GM18526 (cell line): ENCODE measurements around the gene ZER1.

Experiments used
- POLR2A ChIP-seq: IDR thresholded peaks from 3 replicates; pipeline ENCODE4 v1.6.1; 2011; ENCODE audit not compliant: insufficient read length; ENCODE audit errors: extremely low read depth

ZER1 gene

DNA sequence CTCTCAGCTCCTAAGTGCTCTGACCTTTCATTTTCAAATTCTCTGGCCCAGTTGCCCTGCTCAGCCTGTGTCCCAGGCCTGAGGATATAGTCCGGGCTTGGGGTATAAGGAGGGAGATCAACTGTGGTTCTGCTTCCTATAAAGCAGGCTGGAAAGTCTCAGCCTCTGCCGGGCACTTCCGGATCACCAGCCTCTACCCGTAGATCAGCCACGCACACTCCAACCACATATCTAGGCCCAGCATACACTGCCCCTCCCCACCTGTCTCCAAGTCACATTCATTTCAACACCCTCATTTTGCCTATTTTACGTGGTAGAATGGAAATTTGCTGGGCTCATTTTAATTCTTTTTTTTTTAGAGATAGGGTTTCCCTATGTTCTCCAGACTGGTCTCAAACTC is 3.1 kb downstream of the ZER1 start:
- TF ChIP-seq POLR2A: no peak

- TF ChIP-seq POLR2A: no peak
Observed at GRCh38 chr9:128765499-128765898, 6.2 kb downstream of the ZER1 start.

DNA sequence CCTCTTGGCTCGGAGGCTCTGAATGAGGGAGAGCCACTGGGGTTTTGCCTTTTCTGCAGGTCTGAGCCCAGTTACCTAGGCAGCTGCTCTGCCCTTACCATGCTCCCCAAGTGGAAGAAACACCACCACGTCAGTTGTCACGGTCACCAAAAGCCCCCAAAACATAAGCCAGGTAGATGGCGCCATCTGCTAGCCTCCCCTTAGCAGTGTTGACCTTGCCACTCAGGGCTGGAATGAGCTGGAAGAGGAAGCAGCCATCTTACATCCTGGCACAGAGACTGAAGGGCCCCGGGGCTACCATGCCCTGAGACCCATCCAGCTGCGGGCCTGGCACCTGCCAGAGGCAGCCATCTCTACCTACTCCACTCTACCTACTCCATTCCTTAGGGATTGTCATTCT is 7.4 kb downstream of the ZER1 start:
- no peak for TF ChIP-seq POLR2A

DNA sequence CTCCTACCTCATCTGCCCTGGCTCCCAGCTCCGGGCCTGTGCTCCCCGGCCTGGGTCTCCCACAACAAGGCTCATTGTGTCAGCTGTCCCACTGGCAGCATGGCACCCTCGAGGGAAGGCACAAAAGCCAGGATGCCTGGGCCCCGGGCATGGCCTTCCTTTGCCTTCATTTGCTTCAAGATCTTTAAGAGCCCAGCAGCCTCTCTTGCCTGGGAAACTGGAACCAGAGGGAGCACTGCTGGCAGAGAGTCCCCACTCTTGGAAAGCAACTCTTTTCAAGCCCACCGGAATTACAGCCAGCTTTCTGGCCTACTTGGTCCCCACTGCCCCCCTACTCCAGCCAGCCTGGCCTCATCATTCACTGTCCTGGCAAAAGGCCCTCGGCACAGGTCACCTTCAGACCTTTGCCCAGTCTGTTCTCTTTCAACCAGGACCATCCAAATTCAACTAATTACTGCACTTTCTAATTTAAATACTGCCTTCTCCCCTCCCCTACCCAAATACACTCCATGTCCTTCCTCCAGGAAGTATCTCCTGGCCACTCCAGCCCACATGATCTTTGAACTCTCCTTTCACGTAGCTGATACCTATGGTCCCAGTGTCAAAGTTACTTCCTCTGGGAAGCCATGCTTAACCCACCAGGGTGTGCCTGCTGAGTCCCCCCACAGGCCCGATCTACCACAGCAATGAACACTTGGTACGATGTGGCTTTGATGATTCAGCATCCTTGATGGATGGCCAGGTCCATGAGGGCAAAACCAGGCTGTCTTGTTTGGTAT is 8.9 kb downstream of the ZER1 start:
- no peak for TF ChIP-seq POLR2A

DNA sequence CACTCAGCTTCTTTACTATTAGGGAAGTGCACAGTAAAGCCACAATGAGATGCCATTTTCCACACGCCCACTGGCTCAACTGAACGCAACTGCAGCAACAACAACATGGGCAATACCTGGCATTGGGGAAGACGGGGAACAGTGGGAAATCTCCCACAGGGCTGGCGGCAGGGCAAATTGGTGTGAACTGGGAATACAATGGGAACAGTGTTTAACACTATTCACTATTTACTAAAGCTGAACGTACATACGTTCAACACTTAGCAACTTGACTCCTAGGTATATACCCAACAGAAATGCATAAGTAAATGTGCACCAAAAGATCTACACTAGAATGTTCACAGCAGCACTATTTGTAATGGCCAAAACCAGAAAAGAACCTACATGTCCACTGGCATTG is 14.1 kb downstream of the ZER1 start:
- TF ChIP-seq POLR2A: no peak

DNA sequence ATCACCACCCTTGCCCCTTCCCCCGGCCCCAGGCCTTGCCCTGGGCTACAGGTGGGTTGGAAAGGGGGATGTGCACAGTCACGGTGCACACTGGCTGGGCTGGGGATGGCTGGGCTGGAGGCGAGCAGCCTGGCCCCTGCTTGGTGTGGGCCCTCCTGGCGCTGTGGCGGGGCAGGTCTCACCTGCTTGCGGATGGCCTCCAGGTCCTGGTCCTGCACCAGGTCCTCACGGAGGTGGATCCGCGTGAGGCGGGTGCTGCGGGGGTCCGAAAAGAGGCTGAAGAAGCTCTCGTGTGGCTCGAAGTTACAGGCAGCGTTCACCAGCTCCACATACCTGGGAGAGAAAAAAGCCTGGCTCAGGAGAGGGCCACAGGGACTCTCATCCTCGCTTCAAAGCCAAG is 18.1 kb downstream of the ZER1 start:
- TF ChIP-seq POLR2A: no peak

DNA sequence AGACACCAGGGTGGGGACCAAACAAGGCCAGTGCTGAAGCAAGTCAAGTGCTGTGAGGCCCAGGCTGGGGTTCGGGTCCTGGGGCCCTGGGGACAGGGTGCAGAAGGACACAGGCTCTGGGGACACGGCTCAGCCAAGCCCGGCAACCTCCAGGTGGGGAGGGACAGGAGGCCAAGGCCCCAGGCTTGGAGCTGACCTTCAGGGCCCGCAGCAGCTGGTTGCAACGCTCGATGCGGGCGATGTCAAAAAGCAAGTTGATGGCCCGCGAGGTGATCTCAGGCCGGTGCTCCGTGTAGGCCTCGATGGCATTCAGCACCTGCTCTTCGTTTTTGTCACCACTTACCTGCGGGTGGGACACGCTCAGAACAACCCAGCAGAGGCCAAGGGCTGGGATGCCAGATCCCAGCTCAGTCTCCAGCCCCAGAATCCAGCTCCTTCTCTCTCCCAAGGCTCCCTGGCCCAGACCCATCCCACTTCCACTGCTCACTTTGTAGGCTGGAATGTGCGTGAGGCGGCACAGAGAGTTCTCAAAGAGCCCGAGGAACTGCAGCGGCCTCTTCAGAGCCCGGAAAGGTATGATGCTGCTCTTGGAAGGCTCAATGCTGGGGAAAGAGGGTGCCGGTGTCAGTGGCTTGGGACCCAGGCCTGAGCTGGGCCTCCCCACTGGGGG is 20.7 kb downstream of the ZER1 start:
- TF ChIP-seq POLR2A: no peak

DNA sequence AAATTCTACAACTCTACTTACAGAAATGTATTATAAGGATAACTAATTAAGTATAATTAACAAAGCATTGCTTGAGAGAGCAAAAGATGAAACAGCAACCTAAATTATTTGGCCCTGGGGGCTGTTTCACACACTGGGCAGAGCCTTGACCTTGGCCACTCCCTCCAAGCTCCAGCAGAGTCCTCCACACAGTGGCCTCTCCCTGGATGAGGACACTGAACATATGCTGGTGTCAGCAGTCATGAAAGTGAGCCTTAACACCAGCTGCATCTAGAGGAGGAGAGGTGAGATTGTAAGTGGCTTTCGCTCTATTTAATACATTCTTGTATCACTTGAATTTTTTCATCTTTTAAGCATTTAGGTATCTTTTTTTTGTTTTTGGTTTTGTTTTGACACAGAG is 24.5 kb downstream of the ZER1 start:
- TF ChIP-seq POLR2A: no peak

DNA sequence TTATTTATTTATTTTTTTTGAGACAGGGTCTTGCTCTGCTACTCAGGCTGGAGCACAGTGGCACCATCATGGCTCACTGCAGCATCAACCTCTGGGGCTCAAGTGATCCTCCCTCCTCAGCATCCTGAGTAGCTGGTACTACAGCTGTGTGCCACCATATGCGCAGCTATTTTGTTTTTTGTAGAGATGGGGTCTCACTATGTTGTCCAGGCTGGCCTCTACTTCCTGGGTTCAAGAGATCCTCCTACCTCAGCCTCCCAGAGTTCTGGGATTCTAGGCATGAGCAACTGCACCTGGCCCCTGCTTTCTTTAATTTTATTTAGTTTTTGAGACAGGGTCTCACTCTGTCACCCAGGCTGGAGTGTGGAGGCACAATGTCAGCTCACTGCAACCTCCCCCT is 28.3 kb downstream of the ZER1 start:
- TF ChIP-seq POLR2A: no peak

DNA sequence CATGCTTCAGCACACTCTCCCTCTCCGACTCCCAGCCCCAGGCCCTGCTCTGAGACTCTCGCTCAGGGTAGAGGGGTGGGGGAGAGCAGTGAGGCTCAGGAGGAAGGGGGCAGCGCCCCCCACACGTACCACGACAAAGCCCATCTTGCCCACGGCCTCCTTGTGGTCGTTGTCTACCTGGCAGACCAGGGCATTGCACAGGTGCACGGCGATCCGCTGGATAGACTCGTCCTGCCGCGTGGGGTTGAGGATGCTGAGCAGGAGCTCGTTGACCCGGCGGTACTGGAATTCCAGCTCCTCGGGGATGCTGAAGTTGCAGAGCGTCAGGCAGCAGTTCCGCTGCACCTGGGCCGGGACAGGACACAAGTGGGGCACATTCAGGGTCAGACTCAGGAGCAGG is 29.3 kb downstream of the ZER1 start:
- no peak for TF ChIP-seq POLR2A

DNA sequence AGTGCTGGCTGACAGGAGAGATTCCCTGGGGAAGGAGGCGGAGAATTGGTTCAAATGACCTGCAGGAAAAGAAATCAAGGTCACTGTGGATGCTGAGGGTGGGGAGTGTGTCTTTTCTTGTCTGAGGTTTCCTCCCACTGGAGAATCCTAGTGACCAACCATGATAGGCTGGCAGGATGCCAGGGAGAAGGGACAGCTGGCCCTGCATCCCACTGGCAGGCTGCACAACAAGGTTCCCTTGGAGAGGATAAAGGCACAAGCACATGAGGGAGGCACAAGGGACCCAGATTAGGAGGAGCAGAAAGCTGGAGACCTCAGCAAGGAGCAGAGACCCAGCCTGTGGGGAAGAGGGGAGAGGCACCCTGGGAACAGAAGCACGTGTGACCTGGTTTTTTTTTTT is 36.4 kb downstream of the ZER1 start:
- no peak for TF ChIP-seq POLR2A

- no peak for TF ChIP-seq POLR2A
Observed at GRCh38 chr9:128733256-128733655, 38.5 kb downstream of the ZER1 start.

GRCh38 chr9:128732576-128732975 is 39.2 kb downstream of the ZER1 start:
- TF ChIP-seq POLR2A: no peak

GRCh38 chr9:128731691-128732090 is 40.0 kb downstream of the ZER1 start:
- TF ChIP-seq POLR2A: no peak

DNA sequence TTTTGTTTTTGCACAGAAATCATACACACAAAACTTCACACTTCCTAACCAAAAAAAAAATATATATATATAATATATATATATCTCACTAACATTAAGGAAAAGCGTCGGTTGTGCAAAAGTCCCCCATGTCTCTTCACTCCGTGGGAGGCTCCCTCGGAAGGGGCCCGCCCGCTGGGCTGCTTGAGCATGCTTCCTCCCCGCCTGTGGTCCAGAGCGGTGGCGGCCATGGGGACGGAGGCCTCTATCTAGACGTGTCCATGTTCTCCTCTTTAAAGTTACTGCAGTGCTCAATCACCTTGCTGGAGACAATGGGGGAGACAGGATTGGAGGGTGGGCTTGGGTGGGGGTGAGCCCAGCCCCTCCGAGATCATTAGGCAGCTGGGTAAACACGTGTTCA is 40.6 kb downstream of the ZER1 start:
- no peak for TF ChIP-seq POLR2A

DNA sequence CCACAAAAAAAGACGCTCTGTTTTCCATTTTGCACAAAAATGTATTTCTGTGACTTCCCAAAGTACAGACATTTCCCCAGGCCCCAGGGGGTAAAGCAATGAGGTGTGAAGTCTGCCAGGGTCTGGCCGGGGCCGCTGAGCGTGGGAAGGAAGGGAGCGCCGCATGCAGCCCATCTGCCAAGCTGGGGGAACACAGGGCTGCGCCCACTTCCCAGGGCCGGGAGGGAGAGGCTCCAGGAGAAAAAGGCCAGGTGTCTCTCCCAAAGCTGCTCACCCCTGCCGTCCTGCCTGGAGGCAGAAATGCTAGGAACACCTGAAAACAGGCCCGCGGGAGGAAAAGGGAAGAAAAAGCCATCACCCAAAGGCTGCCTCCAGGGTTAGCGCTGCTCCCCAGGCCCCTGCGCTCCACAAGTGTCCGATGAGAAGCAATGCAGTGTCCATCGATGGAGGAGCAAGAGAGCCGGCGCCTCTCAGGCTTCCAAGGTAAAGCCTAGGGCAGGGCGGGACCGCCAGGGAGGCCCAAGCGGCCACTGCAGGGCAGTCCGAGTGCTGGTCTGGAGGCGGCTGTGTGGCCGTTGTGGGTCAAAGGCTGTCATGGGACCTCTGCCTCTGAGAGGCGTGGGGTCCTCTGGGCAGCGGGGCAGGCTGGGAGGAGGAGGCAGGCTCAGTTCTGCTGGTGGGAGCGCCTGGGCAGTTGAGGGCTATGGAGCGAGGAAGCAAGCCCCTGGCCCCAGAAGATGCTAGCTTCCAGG is 41.8 kb downstream of the ZER1 start:
- TF ChIP-seq POLR2A: no peak
